GM21526 (cell line): ENCODE measurements around the gene WNT4.

Experiments
- ATAC-seq: cut with Tn5 transposase; IDR thresholded peaks from one replicate; pipeline ENCODE4 v1.9.1; 2021; ENCODE audit warnings: moderate library complexity; ENCODE audit not compliant: unreplicated experiment, low FRiP score

WNT4 gene

DNA sequence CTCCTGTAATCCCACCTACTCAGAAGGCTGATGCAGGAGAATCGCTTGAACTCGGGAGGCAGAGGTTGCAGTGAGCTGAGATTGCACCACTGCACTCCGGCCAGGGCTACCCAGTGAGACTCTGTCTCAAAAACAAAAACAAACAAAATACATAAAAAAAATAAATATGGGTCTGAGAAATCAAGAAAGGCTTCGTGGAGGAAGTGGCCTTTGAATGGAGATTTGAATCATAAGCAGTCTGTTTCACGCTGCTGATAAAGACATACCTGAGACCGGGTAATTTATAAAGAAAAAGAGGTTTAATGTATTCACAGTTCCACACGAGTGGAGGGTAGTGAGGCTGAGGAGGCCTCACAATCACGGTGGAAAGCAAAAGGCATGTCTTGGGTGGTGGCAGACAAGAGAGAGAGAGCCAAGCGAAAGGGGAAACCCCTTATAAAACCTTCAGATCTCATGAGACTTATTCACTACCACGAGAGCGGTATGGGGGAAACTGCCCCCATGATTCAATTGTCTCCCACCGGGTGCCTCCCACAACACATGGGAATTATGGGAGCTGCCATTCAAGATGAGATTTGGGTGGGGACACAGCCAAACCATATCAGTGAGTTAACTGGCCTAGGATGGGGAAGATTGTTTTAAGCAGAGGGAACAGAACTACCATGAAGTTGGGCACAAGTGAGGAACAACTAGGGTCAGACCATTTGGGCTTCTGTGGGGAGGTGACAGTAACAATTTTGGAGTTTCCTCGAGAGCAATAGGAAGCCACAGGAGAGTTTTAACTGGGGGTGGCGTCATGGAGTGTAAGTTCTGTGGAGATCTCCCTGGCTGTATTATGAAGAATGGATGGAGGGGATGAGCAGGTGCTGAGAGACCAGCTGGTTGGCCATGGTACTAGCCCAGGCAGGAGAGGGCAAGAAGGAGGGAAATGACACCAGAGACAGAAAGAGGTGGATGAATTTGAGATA, 22.2 kb upstream of the WNT4 start:
- no peak for ATAC-seq

DNA sequence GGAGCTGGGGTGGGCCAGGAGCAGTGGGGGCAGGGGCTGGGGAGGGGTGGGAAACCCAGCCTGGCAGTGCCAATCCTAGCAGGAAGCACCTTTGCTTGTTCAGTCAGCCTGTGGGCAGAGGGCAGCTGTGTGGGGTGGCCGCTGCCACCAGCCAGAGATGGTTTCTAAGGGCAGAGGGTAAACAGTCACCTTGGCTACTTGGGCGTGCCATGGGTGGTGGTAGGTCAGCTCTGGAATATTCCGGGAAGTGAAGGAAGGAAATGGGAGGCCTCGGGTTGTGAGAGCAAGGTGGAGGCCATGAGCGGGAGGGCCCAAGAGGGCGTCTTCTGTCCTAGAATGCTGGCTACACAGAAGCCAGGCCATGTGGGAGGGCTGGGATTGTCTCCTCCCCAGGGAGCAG, 20.7 kb upstream of the WNT4 start:
- no peak for ATAC-seq

DNA sequence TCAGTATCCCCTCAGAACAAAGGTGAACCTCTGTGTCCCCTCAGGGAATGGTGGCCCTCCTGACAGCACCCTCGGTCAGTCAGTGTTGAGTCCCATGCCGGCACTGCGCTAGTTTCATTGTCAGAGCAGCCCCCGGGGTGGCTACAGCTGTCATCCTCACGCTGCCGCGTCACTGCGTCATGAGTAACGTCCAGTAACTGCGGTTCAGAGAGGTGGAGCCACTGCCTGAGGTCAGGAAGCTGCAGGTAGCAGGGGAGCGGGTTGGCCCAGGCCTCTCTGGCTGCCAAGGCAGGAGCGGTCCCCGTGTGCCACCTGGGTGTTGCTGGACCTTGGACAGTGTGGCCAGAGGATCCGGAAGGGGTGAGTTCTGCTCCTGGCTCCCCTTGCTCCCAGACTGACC, 20.2 kb upstream of the WNT4 start:
- ATAC-seq, result no peak

DNA sequence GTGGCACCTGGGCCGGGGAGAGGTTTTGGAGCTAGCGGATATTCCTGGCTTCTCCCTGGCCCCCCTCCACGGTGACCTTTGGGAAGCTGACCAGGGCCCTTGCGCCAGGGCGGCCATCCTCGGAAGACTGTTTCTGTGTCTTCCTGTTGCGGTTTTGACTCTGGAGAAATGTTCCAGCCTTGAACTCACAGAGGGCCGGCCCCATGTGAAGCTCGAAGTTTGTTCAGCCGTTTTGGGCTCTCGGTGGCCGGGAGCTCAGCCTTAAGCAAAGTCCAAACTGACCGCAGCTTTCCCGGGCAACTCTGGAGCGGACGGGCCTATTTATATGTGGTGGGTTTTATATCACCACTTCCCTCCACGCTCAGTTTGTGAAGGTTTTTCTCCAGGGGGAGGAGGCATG, 17.0 kb upstream of the WNT4 start:
- ATAC-seq, result no peak

DNA sequence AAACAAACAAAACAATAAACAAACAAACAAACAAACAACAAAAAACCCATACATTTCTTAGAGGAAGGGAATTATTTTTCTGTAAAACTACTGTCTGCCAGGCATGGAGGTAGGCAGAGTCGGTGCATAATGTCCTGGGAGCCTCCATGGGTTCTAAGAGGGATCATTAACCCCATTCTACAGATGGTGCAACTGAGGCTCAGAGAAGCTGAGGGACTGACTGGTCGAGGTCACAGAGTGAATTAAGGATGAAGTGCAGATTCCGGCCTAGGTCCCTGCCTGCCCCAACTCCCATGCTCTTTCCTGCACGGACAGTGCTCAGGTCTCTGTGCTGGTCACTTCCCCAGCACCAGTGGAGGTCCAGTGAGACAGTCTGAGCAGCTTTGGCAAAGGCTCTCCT, 15.8 kb upstream of the WNT4 start:
- ATAC-seq, result no peak

DNA sequence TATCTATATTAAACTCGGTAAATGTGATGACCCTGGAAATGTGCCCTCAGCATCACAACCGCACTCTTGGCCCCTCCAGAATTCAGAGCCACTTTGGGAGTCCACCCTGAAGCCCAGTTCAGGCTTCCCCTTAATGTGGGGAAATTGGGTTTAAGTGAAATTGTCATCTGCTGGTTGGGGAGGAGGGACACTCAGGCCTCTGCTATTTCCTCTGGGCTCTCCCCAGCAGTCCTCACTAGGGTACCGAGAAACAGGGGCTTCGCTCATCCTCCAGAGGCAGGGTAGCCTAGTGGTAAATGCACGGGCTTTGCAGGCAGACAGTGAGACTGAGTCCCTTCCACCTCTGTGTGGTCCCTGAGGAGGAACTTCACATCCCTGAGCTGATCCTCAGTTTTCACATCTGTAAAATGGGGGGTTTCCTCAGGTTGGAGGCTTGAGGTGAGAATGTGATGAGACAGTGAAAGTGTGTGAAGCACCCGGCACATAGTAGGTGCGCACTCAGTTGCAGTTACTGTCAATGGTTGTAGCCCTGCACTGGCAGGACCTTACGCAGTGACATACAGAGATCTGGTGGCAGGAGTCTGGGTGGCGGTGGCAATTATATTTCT, 14.6 kb upstream of the WNT4 start:
- ATAC-seq, result no peak

DNA sequence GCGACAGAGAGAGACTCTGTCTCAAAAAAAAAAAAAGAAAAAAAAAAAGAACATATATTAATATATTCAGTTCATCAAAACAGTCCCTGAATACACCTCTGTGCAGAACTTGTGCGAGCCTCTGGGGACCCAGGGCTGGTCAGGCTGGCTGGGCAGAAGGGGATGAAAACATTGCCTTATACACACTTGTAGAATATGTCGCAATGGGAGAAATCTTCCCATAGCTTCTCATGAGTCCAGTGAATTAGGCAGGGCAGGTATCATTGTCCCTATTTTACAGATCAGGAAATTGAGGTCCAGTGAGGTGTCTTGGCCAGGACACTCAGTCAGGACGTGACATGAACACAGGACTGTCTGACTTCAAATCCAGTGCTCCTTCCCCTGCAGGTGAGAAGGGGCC, 12.6 kb upstream of the WNT4 start:
- ATAC-seq, result no peak

DNA sequence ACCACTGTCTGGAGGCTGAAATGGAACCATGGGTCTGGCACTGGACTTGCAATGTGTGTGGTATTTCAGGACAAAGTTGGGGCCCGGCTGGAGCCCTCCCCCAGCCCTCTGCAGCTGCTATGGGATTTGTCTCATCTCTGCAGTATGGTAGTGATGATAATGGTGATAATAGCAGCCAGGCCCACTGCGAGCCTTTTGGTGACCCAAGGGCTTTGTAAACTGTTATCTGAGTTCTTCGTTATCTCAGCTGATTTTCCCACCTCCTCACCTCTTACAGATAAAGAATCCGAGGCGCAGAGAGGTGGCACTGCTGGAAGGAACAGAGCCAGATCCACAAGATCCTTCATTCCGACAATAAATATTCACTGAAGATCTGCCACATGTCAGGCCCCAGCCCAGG, 11.7 kb upstream of the WNT4 start:
- ATAC-seq, result no peak

DNA sequence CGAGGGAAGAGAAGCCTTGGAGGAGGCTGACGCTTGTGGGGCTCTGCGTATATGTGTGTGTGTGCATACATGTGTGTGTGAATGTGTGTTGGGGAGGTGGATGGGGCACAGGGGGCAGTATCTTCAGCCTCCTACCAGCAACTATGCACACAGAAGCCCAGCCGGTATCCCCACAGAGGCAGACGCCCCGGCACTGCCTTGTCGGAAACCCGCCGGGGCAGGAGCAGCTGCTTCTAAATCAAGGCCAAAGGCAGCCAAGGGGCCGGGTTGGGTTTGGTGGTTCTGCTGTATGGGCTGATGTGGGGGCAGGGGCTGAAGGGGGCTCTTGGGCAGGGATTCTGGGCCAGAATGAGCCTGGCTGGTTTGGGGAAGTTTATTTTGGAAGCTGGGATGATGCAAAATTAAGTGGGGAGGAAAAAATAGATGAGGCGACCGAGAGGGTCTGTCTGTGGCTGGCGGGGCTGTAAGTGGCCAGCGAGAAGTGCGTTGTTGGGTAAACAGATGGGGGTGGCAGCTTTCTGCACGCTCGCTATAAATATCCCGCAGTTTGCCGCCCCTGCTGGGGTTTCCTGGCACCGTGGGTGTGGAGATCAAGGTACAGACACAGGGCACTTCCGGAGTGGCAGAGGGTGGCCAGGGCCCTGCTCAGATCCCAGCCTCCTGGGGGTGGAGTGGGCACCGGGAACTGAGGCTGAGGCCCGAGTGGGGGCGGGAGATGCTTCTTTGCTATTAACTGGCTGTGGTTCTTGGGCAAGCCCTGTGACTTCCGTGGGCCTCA, 11.0 kb upstream of the WNT4 start:
- no peak for ATAC-seq

DNA sequence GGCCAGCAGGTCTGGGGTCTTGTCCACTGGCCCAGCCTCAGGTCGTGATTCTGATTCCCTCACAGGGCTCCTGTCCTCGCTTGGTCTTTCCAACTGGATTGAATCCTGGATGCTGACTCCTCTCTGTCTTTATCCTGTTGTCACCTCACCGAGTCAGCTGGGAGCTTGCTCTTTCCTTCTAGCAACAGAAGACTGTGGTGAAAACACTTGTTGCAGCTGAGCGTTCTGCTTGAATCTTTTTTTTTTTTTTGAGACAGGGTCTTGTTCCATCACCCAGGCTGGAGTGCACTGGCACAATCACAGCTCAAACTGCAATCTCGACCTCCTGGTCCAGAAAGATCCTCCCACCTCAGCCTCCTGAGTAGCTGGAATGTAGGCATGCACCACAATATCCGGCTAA, 8.0 kb upstream of the WNT4 start:
- ATAC-seq, result no peak

DNA sequence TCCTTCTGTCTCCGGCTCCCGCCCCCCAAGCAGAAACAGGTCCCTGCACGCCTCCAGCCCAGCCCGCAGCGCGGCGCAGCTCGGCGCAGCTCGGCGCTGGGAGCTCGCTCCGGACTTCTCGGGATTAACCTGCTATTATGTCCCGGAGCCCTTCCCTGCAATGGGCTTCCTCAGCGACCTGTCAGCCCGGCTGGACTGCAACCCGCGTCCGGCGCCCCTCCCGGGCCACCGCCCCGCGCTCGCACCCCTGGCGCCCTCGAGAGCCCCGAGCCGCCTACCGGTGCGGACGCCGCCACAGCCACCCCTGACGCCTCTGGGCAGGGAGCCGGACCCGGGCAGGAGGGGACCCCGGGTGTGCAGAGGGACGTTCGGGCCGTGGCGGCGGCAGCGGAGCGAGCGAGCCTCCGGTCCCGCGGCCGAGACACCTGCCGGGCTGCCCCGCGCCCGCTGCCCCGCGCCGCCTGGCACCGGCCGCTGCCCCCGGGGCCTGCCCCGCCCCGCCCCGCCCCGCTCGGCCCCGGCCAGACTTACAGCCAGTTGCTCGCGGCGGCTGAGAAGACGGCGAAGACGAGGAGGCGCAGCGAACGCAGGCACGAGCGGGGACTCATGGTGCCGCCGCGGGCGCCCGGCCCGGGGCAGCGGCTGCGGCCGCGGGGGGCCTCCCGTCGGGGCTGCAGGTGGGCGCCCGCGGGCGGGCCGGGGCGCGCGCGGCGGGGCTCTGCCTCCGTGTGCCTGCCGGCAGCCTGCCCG, 407 bp downstream of the WNT4 start:
- no peak for ATAC-seq

DNA sequence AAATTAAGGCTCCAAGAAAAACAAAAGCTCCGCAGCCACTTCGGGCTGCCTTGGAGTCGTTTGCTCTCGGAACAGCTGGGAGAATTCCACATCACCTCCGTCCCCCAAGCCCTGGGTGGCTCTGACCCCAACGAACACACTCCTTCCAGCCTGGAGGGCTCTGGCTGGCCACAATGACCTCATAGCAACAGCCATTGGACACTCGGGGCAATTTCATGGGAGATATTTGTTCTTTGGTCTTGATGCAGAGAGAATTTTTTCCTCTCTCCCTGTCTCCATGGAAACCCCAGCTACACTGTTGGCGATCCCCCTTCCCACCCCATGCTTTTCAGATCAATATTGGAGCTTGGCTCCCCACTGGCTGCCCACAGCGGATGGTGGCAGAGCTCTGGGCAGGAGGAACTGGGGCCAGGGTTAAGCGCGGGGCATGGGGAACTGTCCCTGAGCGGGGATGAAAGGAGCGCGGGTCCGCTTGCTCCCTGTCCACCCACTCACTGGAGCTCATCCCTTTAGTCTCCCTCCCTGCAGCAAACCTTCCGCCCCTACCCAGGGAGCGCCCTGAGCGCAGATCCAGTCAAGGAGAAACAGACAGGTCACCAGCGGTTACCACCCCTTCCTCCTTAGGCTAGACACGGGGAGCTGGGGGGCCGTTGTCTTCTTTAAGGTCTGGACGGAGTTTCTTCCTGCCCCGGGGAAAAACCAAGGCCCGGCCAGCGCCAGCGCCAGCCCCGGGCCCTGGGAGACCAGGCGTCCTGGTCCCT, 1.2 kb downstream of the WNT4 start:
- ATAC-seq, result no peak

DNA sequence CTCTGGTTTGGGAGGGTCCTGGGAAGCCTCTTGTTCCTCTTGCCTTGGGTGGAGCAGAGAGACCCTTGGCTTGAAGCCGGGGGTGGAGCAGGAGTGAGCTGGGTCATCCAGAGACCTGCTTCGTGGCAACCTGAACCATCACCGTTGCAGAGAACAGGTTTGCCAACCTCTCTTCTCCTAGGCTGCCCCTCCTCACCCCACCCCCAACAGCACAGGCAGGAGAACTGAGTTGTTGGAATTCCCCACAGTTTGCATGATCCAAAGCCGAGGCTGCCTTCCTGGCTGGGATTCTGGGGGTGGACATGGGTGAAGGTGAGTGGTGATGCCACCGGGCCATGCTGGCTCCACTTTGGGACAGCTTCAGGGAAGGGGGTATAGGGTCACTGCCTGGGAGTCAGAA, 2.2 kb downstream of the WNT4 start:
- no peak for ATAC-seq

DNA sequence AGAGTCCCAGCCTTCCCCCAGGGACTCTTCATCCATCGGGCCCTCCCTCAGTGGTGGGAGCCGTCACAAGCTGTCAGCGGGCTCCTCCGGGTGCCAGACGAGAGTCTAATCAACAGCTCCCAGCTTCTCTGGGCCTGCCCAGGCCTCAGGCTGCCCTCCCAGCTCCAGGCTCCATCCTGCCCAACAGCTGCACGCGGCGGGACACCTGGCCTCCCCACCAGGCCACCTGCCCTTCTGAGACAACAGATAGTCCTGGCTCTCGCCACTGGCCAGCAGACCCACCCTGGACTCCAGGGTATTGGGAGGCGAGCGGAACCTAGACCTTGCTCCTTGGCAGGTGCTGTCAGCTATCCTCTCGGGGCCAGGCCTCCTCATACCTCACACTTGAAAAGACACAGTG, 3.1 kb downstream of the WNT4 start:
- ATAC-seq, result no peak

DNA sequence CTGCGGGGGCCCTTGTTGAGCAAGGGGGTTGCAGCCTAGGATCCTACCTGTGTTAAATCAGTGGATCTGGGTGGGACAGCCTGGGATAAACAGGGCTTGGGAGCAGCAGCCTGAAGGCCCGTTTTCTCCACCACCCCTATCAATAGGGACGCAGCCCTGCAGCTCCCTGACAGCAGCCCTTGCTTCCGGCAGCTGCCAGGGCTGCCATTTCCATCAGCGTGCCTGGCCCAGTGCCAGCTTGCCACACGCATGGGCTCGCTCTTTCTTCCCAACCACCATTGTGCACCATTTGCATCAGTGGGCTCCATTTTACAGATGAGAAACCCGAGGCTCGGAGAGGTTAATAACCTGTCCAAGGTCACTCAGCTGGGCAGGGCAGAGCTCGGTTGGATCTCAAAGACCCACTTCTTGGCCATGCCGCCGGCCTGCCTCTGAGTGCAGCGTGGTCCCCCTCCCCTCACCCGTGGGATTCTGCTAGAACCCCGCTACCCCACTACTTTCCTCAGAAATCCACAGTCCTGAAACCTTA, 3.8 kb downstream of the WNT4 start:
- no peak for ATAC-seq

DNA sequence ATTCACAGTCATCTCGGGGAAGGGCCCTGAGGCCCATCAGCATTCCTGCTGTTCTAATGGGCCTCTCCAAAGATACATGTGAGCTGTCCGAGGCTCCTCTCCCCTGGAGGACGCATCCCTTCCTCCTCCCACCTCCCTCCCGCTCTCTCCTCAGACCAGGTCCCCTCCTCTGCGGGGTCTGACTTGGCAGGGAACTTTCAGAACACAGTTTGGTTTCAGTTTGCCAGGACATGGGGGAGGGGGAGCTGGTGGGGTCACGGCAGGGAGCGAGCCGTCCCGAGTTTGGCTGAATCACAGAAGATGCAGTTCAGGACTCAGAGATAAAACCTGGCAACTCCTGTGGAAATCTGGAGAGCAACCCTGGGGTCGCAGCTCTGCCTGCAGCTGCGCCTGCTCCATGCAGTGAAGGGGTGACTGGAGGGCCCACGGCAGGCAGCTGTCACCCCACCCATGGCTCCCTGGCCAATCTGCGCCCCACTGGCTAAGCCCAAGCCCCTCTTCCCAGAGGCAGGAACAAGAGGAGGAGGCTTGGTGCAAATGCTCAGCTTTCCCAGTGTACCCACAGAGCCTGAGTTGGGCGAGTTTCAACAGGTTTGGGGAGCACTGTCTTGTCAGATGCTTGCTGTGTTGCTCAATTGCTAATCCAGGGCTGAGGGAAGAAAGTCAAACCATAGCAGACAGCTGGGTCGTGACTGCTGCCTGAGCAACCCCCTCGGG, 5.7 kb downstream of the WNT4 start:
- ATAC-seq, result no peak

DNA sequence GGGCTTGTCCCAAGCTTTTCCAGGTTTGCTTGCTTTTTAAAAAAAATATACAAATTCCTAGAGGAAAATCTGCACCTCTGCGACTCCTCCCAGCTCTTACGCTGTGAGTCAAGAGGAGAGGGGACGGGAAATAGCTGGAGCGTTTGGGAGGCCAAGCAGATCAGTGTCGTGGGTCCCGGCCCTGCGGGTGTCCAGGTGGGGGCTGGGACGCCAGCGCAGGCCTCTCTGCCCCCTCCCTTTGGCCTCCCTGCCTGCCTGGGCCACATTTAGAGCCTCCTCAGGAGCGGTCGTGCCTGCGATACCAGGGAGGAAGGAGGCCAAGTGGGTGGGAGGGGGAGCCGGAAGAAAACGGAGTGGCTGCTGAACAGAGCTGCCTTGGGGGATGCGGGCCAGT, 9.0 kb downstream of the WNT4 start:
- no peak for ATAC-seq

DNA sequence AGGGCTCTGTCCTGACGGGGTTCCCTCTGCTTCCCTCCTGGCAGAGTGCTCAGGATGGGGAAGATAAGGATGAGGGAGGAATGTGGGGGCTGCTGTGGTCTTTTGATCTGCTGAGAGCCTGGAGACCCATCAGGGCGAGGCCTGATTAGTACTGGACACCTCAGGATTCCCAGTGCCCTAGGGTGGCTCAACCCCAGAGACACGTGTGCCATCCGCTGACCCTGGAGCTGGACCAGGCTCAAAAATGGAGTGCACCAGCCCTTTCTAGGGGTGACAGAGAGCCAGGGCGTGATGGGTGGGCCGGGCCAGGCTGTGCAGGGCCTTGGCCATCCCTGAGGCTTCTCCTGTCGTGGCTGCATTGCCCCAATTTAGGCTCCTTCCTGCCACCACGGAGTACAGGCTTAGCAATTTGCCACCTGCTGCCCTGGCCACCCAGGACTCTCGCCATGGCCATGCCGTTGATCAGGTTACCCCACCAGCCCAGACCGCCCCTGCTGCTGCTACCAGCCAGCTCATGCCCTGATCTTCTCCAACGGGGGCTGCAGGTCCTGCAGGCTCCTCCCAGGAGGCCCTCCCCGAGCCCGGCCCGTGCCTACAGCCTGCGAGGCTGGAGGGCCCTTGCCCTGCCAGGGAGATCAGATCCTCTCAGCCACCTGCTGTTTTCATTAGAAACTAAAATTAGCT, 9.5 kb downstream of the WNT4 start:
- no peak for ATAC-seq
